GM19395 (cell line): Measurements from ENCODE around the gene TENM3.

Source experiments
- ATAC-seq: cut with Tn5 transposase; IDR thresholded peaks from one replicate; pipeline ENCODE4 v1.9.1; 2021; ENCODE audit warnings: mild to moderate bottlenecking, moderate library complexity; ENCODE audit not compliant: unreplicated experiment

Gene TENM3

DNA sequence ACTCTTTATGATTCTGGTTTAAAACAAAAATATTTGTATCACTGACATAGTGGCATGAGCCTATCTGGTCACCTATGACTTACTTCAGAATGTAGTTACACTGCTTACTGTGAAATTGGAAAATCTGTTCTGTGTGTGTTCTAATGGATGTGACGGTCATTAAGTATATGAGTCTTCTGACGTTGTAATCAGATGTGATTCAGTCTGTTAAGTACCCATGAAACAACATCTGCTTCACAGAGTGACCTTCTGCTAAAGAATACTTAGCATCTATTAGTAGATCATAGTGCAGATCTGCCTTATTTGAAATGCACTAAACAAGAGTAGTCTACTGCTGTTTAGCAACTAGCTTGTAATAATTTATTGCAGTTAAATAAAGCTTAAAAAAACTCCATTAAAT is 356.9 kb downstream of the TENM3 start:
- ATAC-seq = no peak

DNA sequence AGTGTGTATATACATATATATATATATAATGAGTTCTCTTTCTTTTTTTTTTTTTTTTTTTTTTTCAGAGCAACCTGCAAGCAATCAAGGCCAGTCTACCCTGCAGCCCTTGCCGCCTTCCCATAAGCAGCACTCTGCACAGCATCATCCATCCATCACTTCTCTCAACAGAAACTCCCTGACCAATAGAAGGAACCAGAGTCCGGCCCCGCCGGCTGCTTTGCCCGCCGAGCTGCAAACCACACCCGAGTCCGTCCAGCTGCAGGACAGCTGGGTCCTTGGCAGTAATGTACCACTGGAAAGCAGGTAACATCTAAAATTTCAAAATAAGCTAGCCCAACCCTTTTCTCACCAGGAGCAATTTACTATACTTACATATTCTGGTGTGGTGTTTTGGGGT is 357.7 kb downstream of the TENM3 start:
- ATAC-seq = no peak

DNA sequence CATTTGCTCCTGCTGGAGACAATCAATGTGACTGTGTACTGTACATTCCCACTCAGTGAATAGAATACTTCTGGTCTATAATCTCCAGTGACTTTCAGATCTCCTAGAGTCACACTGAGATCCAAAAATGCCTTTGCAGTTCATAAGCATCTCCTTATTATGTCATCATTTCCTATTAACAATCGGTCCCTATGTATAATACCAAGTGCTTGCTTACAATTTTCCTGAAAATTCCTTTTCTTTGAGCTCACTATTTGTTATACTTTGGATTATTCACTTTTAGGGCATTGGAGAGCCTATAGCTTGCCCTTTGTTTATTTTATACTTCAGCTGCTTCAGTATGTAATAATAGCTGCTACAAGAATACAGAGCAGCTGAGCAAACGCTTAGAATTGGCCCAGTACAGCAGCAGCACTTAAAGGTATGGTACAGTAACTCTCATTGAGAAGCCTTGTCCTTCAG is 361.0 kb downstream of the TENM3 start:
- ATAC-seq = no peak

DNA sequence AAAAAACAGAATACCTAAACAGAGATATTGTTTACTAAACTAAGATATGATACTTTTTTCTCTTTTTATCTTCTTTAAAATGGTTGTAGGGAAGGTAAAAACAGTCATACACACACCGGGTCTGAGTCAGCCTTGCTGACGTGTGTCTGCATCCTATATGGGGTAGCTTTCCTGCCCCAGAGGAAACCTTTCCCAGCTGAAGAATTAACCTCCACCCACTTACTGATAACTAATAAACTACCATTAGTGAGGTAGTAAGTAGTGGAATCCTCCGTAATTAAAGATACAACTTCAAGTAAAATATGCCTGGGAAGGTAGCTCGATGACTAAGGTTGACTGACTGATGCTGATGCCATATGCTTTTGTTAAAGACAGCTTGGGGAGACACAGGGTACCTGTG is 361.8 kb downstream of the TENM3 start:
- no peak for ATAC-seq

DNA sequence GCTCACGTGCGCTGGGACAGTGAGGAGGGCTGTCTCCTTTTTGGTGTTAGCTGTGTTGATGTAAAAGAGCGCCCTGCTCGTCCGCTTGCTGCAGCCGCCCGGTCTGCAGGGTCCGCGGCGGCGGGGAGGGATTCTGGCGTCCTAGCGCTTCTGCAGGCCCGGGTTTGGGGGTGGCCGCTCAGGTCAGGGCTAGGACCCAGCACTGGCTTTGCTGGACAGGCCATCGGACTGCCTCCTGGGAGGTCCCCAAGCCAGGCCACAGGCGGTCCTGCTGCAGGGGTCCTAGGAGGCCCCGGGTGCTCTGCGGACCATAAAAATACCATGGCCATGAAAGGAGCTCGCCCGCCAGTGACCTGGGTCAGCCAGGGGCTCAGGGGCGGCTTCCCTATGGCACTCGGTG is 365.3 kb downstream of the TENM3 start:
- ATAC-seq = no peak

DNA sequence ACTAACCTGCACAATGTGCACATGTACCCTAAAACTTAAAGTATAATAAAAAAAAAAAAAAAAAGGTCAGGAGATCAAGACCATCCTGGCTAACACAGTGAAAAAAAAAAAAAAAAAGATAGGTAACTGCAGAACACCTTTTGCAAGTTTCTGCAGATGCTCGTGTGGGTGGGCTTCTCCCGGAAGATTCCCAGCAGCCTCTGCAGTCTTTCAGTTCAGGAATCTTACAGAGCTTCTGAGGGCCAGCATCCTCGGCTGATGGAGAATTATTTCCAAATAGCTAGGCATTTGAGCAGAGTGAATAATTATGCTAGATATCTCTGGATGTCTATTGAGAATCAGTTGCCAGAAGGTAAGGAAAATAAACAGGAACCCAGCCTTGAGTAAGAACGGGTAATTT is 373.3 kb downstream of the TENM3 start:
- no peak for ATAC-seq

DNA sequence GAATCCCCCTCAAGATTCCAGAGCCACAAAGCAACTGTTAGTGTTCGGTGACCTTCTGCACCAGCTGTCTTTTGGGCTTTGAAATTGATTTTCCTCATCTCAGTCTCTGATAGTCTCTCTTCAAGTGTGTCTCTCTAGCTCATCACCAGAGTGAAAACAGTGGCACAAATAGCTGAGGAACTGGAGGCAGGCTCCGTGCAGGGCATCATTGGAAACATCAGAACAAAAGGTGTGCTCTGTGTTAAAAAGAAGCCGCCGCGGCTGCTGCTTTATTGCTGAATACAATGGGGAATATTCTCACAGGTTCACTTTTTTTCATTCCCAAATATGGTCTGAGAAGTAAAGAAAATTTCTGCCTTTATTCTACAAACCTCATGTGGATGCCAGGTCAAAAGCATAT is 376.5 kb downstream of the TENM3 start:
- no peak for ATAC-seq

DNA sequence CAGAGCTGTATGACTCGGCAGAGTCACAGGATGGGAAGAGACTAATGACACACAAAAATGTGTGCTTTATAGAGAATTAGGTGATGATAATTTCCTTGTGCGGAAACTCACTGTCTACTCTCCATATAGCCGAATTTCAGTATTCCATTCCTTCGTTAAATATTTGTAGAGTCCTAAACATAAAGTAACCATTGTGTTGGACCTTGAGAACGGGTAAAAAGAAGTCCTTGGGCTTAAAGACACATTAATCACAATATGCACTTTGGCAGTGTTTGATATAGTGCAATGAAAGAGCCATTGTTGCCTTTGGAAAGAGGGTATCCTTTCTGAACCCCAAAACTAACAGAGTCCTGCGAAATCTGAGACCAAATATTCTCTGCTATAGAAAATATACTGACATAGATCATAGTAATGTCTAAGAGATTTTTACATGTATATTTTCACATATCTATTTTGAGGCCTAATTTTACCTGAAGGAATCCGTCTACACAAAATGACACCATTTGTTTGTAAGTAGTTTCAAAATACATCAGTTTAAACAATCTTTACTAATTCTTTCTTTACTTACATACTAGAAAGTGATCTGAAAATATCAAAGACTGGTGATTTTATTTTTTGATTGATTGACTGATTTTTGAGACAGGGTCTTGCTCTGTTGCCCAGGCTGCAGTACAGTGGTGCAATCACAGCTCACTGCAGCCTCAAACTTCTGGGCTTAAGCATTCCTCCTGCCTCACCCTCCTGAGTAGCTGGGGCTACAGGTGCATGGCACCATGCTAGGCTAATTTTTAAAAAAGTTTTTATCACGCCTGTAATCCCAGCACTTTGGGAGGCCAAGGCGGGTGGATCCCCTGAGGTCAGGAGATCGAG is 377.1 kb downstream of the TENM3 start:
- ATAC-seq = no peak

DNA sequence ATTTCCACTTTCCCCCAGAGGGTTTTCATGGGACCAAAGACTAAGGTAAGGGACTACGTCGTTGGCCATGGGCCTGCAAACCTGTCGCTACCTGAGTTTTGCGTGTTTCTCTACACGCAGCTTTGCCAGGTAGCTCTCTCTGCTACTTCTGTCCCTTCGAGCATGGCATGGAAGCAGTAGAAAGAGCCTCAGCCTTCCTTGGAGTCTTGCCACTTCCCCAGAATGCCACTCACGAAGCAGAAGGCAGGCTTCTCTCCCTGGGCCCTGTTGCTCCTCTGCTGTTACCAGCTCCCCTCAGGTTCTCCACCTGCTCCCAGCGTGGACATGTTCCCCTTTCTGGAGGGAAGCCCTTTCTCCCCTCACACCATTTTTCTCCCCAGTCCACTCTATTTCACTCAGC is 381.1 kb downstream of the TENM3 start:
- no peak for ATAC-seq

DNA sequence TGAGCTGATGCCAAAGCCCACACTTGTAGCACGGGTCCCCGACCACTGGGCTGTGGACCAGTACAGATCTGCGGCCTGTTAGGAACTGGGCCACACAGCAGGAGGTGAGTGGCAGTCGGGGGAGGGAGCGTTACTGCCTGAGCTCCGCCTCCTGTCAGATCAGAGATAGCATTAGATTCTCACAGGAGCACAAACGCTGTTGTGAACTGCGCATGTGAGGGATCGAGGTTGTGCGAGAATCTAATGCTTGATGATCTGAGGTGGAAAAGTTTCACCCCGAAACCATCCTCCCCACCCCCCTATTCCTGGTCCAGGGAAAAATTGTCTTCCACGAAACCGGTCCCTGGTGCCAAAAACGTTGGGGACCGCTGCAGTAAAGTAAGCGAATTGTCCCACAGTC is 382.0 kb downstream of the TENM3 start:
- no peak for ATAC-seq

DNA sequence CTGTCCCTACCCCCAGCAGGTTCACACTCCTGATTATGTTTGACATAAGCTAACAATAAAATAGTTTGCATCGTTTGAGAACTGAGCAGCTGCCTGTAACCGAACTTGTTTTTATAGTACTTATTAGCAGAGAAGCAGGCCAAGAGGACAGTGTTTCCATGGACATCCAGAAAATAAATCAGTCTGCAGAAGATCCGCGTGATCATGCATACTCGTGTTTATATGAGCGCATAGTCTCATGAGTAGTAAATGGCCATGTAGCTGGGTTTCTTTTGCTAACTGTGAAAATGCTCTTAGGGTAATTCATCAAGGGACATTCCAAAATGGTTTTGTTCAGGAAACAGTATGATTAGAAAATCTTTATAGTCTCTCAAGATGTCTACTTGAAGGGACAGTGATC is 384.8 kb downstream of the TENM3 start:
- ATAC-seq = no peak

DNA sequence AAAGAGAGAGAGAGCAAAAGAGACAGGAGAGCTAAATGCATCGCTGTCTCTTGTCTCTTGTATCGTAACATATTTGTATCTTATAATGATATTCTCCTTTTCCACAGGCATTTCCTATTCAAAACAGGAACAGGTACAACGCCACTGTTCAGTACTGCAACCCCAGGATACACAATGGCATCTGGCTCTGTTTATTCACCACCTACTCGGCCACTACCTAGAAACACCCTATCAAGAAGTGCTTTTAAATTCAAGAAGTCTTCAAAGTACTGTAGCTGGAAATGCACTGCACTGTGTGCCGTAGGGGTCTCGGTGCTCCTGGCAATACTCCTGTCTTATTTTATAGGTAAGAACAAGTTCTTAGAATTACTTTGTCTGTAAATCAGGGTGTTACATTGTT is 385.3 kb downstream of the TENM3 start:
- ATAC-seq = no peak

DNA sequence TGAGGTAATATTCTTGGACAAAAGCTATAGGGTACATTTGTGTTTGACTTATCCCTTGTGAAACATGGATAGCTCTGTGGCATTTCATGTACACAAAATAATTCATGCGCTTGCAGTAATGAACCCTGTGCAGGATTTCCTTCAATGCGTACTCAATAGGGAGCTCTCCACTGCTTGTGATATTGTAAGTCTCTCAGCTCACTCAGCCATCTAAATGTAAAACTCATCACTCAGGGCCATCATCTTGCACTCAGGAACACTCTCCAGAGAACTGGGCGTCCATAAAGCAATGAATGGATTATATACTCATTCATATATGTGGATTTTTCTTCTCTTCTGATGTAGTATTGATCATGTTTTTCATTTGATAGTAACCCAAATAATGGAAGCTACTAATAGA is 385.9 kb downstream of the TENM3 start:
- ATAC-seq = no peak

DNA sequence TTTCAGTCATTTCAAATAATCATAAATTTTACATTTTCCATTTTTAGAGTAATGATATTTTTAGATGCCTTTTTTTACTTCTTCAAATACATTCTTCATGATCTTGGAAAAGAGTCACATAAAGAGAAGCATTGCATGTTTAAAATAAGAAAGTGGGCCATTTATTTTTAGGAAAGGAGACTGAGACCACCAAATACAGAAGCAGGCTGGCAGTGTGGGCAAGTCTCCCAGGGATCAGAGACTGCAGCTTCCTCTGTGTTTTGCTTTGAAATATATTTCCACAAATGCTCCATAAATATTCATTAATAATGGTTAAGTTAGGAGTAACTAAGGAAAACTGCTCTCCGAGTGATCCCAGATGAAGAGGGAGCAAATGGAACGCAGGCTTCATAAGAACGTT is 397.3 kb downstream of the TENM3 start:
- ATAC-seq = no peak

DNA sequence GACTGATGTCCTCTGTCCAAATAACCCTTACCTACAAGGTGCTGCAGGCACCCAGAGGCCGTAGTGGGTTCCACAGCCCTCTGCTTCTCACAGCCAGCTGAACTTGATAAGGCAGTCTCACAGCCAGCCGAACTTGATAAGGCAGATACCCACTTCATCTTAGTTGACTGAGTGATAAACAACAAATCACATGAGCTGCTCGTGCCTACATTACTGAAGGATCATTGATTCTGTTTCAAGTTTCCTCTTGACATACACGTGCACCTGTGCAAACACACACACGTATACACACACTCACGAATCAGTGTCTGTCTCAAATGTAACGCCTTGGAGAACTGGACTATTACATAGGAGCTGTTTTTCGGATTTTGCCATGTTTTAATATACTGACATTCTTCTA is 397.7 kb downstream of the TENM3 start:
- ATAC-seq = no peak

DNA sequence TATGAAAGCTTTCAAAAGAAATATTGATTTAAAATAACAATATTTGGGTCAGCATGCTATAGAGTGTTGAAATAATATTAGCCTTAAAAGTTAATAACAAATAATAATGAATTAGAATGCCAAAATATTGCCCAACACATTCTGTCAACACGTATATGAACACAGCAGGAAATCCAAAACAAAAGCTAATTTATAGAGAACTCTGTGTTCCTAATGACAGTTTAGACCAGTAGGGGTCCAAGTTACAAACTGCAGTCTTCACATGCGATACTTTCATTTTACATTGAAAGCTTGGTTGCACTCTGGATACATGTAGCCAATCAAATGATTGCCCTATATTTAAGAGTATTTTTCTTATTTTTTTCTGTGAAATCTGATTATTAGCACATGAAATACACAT is 399.6 kb downstream of the TENM3 start:
- no peak for ATAC-seq

DNA sequence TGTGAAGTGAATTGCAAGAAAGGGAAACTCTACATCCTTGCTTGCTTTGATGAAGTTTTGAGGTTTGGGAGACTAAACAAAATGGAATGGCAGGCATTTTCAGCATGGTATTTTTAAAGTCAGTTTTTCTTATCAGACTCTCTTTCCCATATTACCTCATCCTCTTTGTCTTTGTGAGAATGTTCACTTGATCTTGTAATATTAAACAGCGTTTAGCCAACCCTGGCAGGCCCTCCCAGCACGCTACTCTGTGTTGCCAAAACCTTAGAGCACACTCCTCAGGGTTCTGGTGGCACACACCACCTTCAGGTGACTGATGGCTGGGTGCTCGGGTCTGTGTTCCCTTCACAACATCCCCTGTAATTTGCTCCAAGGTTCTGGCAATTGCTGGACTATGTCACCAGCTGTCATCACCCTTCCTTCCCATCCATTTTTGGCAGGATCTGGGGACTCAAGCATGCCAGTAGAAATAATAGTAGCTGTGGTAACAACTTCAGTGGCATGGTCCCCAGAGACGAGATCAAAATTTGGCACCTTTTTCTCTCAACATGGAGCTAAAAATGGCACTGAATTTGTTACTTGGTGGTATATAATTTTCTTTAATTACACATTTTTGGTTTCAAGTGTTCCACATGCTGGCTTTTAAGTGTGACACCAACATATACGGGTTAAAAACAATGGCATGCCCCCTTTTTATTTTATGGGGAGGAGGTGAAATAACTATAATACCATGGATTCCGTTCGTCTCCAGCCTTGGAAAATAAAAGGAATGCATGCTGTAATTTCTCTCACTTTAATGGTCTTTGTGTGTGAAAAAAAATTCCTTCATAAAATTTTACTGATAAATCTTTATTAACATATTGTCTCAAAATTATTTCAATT is 400.8 kb downstream of the TENM3 start:
- no peak for ATAC-seq

DNA sequence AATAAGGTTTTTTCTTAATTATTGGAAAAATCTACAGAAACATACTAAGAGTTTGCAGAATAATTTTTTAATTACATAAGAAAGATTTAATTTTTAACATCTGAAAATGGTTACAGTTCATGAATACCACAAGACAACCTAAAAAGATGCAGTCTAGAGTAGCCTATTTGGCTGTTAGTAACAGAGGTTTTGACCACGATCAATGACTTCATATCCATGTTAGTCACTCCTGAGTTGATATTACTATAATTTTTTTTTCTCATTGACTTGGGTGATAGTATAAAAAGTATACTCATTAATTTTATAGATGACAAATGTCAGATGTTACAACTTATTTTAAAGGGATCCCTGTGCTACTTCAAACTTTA is 401.5 kb downstream of the TENM3 start:
- ATAC-seq = no peak

DNA sequence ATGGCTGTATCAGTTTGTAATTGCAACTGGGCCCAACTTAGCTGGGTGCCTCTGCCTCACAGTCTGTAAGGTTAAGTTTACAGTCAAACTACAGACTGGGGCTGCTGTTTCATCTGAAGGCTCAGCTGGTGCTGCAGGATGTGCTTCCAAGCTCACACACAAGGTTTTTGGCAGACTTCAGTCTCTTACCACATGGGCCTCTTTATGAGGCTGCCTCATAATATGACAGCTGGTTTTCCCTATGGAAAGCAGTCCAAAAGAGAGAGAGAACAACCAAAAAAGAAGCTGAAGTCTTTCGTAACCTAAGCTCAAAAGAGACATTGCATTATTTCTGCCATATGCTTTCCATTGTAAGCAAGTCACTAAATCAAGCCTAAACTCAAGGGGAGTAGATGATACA is 402.3 kb downstream of the TENM3 start:
- no peak for ATAC-seq

DNA sequence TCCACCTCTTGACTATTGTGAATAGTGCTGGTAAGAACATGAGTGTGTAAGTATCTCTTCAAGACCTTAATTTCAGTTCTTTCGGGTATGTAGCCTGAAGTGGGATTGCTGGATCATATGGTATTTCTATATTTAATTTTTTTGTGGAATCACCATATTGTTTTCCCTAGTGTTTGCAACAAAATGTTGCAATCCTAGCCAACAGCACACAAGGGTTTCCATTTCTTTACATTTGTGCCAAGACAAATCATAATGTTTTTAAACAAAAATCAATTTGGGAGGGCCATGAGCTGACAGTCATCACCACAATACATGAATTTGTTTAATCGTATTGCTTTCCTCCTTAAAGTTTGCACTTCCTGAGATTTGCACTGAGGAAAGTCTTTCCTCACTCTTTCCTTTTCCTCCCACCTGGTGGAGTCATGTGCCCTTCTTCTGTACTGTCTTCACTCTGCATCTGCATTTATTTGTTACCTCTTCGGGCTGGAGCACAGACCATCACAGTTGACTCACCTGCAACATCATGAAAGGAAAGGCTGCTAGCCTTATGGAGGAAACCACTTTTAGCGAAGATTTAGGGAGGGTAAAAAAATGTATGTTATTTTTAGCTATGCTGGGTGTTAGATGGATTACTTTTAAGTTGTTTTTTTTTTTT is 404.6 kb downstream of the TENM3 start:
- no peak for ATAC-seq

DNA sequence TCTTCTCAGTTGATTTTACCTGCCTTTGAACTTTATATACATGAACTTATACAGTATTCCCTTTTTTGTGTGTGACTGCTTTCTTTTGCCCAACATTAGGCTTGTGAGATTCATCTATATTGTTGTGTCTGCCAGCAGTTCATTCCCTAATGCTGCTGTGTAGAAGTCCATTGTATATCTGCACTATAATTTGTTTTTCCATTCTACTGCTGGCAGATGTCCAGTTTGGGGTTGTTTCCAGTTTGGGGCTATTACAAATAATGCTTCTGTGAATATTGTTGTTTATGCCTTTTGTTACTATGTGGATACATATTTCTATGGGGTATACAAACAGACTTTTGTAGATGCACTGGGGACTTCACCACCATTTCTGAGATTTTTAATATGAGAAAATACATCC is 405.6 kb downstream of the TENM3 start:
- ATAC-seq = no peak
